SIG-M5 (cell line): ENCODE measurements around the gene NADK.

Source experiments
- DNase-seq: peaks from one replicate; lab custom pipeline; 2025; lab: John Stamatoyannopoulos, UW

Gene NADK

DNA sequence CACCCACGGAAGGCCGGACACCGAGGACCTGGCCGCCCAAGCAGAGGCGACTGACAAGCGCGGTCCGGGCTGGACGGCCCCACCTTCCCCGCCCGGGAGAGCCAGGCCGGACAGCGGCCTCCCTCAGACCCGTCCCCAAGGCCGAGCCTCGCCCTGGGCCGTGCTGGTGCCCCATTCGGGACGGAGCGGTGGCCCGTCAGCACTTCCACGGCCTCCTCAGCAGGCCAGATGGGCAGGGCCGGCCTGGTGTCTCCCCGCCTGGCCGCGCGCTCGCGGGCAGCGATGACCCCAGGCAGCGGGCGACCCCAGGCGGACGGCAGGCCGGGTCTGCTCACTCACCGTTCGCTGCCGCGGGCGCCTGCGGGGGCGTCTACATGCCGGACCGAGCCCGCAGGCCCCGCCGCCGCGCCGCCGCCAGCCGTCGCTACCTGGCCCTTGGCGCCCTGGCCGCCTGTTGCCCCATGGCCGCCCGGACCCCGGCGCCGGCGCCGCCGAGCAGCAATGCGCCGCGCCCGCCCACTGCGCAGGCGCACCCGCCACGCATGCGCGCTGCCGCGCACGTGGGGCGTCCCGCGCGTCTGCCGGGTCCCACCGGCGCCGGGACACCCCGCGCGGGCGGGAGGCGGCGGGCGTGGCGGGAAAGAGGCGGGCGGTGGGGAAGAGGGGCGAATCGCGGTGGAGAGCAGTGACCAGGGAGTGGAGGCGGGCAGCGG is at the start of gene NADK:
Gene NADK, minus strand, starts transcription at position 521 of the 713 bp plus-strand sequence. CDS start 13,064 bp downstream, outside the sequence.
- no peak for DNase-seq

DNA sequence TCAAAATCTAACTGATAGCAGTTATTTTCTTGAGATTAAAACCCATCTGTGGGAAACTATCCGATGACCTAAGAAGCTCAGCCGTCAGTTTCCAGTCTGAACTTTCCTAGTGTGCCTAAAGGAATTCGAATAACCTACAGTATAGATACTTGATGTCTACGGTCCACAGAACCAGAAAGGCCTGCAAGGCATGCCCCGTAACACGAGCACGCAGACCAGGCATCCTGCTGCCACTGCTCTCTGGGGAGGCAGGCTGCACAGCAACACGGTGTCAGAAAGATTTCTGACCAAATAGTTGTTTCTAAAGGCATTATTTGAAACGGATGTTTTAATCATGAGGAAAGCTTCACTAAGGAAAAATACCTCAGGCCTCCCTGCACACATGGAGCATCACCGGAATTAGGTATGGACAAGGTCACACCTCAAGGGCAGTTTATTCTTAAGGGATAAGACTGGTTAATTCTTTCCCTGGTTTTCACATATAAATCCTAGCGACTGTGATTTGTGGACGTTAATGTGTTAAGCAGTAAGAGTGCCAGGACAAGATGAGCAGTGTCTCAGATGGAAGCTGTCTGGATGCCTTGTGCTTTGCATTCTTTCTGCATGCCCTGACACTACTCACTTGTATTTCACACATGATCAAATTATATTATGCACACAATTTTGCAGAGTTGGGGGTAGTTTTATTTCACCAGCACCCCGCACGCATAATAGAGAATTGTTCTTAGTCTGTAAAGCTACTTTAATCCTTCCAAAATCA is 49.0 kb upstream of the NADK start:
- DNase-seq, result no peak

GRCh38 chr1:1826356-1827088 is 48.3 kb upstream of the NADK start:
- DNase-seq, result no peak

- no peak for DNase-seq
These were observed 46.9 kb upstream of the NADK start for GRCh38 chr1:1825217-1825616.

- no peak for DNase-seq
These were observed 41.5 kb upstream of the NADK start for GRCh38 chr1:1819762-1820161.

DNA sequence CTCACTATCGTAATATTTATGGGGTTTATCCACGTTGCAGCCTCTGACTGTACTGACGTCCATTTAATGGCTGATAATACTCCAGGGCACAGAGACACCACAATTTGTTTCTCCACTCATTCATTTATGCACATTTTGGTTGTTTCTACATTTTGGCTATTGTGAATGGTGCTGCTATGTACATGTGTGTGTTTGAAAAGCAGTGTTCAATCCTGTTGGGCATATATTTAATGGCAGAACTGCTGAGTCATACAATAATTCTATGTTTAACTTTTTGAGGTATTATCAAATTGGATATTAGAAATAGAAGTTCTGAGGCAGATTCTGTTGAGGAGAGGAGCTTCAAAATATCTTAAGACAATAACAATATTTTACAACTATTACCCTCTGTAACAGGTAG is 39.0 kb upstream of the NADK start:
- no peak for DNase-seq

GRCh38 chr1:1815606-1816281 is 37.5 kb upstream of the NADK start:
- no peak for DNase-seq

- DNase-seq, result no peak
These were observed 31.2 kb upstream of the NADK start for GRCh38 chr1:1809489-1809888.

GRCh38 chr1:1808206-1808605 is 29.9 kb upstream of the NADK start:
- DNase-seq, result no peak

DNA sequence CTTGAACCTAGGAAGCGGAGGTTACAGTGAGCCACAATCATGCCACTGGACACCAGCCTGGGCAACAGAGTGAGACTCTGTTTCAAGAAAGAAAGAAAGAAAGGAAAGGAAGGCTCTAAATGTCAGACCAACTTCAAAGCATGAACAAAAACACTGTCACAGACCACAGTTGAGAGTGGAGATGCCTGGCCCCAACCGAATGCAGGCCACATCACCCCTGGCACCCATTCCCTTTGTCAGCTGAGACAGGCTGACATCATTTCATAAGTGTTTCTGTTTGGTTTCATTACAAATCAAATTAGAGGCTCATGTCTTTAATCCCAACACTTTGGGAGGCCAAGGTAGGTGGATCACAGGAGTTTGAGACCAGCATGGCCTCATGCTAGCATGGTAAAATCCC is 28.6 kb upstream of the NADK start:
- DNase-seq, result no peak

GRCh38 chr1:1804301-1804700 is 26.0 kb upstream of the NADK start:
- no peak for DNase-seq

DNA sequence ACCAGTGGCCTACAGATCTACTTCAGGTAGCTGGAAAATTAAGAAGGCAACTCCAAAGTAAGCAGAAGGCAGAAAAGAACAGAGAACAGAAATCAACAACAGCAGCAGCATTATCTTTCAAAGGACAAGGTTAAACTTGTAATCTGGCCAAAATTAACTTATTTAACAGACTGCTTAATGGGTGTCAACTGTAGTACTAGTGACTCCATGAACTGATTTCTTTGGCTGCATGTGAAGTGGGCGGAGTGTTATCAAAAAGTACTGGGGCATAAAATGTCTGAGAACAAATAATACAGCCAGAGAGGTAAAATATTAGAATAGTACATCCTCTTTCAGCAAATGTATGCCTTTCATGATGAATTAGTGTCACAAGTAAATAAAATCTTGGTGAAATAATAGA is 24.6 kb upstream of the NADK start:
- DNase-seq, result no peak

DNA sequence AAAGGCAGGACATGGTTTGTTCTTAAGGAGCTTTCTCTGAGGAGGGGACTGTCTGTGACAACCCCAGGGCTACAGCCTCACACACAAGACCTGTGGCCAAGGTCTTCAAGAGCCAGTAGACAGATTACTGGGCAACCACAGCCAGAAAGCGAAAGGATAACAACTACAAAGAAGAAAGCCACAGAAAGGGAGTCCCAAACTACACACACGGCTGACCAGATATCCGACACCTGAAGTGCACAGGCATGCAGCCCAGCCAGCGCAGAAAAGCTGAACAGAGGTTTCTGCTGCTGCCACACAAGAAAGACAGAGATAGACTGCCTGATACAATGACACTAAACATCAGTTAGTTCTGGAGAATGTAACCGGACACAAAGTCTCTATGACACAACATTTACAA is 21.4 kb upstream of the NADK start:
- no peak for DNase-seq

GRCh38 chr1:1797731-1798341 is 19.6 kb upstream of the NADK start:
- no peak for DNase-seq

DNA sequence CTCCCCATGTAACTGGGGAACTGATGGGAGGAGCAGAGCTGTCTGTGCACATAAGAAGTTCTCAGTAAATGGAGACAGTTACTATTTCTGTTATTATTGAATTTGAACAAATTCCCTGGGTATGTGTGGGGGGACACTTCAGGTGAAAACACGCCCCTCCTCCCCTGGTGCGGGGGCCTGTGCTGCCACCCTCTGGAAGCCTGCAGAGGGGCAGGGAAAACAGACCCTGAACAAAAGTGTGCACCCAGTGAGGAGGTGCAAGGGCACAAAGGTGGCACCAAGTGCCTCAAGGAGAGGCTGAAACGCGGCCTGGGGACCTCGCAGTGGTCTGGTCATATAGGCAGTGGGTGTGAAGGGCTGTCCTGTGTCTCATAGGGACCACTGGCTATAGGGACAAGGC is 18.2 kb upstream of the NADK start:
- no peak for DNase-seq

GRCh38 chr1:1794999-1795398 is 16.7 kb upstream of the NADK start:
- DNase-seq, result no peak

- no peak for DNase-seq
These were observed 15.4 kb upstream of the NADK start for GRCh38 chr1:1793481-1794244.

GRCh38 chr1:1788646-1789431 is 10.6 kb upstream of the NADK start:
- DNase-seq, result no peak

DNA sequence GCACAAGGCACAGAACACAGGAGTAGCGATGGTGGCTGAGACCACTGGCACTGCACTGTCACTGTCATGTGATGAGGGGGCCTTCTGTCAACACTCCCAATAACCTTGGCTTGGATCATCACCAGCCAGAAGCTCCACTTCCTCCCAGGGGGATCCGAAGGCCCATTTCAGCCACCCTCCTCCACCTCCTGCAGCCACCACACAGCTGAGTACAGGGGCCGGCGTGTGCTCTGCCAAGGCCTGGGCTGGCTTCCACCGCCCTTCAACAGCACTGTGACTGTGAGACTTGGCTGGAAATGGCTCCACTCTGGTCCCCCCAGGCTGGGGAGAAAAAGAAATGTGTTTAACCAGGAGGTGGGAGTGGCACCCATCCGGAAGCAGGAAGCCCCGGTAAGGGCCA is 9.9 kb upstream of the NADK start:
- DNase-seq, result no peak

DNA sequence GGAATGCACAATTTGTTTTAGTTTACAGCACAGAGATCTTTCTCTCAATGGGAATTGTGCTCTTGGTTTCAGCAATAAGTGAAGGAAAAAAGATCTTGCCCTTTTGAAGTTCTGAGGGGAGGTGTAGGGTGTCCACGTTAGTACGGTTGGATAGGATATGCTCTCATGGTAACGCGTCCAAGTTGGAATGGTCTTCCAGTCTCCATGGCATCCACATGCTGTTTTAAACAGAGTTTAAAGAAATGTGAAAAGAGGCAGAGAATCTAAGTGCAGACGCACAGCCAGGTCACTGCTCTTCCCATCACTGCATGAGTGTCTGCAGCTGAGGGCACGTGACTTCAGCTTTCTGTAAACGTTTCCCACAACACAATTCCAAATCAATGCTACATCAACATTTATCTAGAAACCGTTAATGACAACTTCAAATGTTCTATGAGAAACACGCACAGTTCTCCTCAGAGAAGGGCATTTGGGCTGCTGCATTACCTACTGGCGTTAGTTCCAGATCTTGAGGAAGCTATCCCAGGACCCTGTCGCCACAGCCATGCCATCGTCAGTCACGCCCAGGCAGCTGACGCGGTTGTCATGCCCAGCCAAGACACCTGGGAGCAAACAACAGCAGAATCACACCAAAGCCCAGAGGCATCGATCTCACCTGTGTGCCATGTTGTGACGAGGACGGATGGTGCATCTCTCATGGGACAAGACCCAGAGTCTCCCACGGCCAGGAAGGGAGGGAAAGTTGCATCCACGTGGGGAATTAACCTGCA is 8.8 kb upstream of the NADK start:
- no peak for DNase-seq
